Right ventricle myocardium inferior (tissue), 1 donor: ENCODE results near the gene VIP. TPM values are rescaled to one million over a fixed set of nuclear protein-coding genes. Genes with fewer than 3 reads are reported as not detected.

Source experiments
- ATAC-seq: fragments of 200-7000 bp; cut with Tn5 transposase; one replicate; pipeline ENCODE4 v1.9.1; 2020; ENCODE audit warnings: mild to moderate bottlenecking, moderate library complexity
- DNase-seq: peaks from one replicate; pipeline ENCODE4 v3.0.0; 2021; ENCODE audit errors: missing footprints
- intact Hi-C: fragments of 100-400 bp; cut with DNase I; formaldehyde crosslinking; loops from one replicate; pipeline ENCODE4 v1.11.0; 2022
- total RNA-seq: library from RNA; stranded (reverse); fragmentation: NEBNext Ultra II Directional; extraction: Animal tissue kit (Norgen Biotek cat#: 25700); gene quantifications from one replicate; pipeline ENCODE4 v1.2.1, GENCODE V29; 2021
- donor health status: DM: no; HTN: yes; CAD: no; lungs with severe emphysema.

The VIP gene
- total RNA-seq, 1 donor from 2014 or later, result 0.41 TPM

DNA sequence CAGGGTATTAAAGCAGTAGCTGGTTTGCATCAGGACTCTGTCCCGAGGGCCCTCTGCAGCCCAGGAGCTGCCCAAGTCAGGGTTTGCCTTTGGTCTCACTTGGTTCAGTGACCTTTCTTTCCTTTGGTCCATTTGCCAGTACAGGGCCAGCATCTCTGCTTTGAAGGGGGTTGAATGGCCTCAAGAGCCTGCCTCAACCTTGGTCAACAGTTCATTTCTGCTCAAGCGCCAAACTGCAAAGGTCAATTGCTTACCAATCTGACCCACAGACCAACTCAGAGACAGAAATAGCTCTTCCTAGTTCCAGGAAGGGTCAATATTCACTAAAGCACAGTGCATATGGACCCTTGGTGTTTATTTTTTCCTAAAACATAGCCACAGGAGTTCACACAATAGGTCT is 19.4 kb downstream of the VIP start:
- no peak for DNase-seq
- intact Hi-C loops, result no loop called here
- ATAC-seq, result no peak

DNA sequence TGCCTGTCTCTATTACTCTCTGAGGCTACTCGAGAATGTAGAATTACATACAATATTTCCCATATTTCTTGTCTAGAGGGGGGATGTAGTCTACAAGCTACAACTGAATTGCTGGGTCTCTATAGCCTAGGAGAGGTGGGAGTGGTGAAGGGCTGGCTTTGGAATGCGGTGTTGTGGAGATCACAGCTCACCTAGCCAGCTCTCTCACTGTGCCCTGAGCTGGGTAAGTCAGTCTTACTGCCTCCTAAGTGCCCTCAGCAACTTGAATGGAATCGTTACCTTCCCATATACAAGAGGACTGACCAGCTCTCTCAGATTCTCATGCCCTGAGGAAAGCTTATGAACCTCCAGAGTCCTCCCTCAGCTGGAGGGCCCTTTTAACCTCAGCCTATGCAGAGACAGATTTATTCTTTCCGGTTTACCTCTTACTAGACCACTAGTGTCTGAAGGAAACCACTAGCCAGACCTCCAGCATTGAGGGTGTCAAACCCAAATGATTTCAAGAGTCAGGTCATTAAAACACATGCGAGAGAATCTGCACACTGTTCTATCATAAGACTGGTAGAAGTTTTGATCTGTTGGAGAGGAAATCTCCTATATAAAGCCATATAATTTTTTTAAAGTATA is 20.6 kb downstream of the VIP start:
- DNase-seq, result no peak
- ATAC-seq, result no peak
- intact Hi-C loops, result no loop called here

DNA sequence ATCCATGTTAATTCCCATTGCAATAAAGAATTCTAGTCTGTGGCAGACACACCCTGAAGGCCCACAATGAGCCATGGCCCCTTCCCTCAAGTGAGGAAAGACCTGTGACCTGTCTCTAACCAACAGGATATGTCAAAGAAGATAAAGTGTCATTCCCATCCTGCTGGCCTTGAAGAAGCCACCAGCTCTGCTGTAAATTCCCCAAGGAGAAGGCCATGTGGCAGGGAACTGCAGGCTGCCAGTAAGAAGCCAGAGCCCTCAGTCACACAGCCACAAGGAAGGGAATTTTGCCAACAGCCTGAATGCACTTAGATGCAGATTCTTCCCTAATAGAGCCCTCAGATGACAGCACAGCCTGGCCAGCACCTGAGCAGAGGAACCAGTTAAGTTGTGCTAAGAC is 24.8 kb downstream of the VIP start:
- DNase-seq (no peak), ATAC-seq (no peak)
- intact Hi-C loops, result no loop called here

DNA sequence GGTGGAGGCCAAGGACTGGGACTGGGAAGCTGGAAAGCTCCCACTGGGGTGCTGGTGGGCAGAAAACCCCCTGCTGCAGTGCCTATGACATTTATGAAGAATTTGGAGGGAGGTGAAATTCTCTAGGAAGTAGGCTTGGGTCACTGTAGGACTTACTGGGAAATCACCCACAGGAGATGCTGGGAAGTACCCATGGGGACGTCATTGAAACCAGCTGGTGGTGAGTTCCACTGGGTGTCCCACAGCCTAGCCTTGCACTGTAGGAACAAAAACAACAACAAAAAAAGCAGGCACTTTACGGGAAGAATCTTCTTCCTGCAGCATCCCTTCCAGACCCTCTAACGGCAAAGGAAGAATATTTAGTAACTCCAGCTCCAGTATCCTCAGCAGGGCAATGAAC is 26.2 kb downstream of the VIP start:
- no peak for DNase-seq
- intact Hi-C loops, result no loop called here
- no peak for ATAC-seq

DNA sequence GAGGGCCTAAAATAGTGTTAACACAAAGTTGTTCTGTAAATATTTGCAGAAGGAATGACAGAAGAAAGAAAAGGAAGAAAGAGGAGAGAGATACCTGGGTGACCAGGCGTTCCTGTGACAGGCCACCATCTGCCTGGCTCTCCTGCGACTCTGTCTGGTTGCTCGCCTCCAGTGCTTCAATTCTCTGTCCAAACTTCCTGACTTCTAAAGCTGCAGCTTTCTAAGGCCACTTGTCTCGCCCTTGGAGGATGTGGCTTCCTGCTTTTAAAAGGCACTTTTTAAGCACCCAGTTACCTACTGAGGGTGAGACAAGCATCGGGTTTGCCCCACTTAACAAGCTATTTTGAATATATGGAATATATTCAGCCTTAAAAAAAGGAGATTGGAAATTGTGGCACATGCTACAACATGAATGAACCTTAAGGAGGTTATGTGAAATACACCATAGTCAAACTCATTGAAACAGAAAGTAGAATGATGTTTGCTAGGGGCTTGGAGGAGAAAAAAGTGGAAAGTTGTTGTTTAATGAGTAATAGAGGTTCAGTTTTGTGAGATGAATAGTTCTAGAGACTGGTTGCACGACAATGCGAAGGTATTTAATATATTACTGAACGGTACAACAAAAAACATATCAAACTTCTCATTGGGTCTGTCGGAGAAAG is 32.8 kb downstream of the VIP start:
- intact Hi-C loops, result no loop called here
- DNase-seq (no peak), ATAC-seq (no peak)

DNA sequence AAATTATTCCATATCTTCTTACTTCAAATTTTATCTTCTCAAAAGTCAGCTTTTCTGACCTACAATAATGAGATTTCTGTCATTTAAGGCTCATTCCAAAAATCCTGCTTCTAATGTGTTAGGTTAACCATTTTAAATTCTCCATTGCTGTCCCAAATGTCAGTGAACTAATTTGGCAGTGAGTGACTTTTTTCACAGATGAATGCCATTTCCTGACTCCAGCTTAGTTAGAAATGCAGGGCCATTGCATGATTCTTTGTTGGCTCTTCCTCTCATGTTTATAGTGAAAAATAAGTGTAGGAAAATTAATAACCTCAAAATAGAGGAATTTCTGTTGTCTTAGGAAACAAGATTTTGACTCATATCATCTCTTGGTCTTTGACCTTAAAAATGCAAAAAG is 44.1 kb downstream of the VIP start:
- no peak for DNase-seq
- intact Hi-C loops, result no loop called here
- no peak for ATAC-seq

DNA sequence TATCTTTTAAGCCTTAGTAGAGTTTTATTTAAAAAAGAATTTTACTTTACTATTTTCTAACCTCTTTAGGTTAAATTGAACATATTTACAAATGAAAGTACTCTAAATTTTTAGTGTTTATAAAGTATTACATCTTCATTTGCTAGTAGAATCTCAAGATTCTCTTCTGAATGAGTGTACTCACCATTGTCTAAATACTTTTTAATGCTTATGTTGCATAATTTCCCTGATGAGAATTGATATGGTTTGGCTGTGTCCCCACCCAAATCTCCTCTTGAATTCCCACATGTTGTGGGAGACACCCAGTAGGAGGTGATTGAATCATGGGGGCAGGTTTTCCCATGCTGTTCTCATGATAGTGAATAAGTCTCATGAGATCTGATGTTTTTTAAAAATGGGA is 53.6 kb downstream of the VIP start:
- ATAC-seq (no peak), DNase-seq (no peak)
- intact Hi-C loops, result no loop called here

Other genes with a start within 250 kb of the VIP start
- gene SYNE1, start 113.4 kb upstream of the VIP start, total RNA-seq, result 84.2 TPM
- gene MYCT1, start 52.9 kb upstream of the VIP start, total RNA-seq, result 17.6 TPM
- 2.4 TPM for gene FBXO5, start 232.2 kb downstream of the VIP start, total RNA-seq